ENCODE data around the gene GRIK4. TPM values are rescaled to one million over a fixed set of nuclear protein-coding genes. Genes with fewer than 3 reads are reported as not detected.

The GRIK4 gene
- total RNA-seq, 1 experiment from 2014 or later: 3.3 TPM

GRCh38 chr11:121035780-121036179 is 524.2 kb downstream of the GRIK4 start (continued):
- TF ChIP-seq ATF1 (CRISPR knock-in tag; IDR thresholded peaks at IDR 0.05): no peak
- no peak for TF ChIP-seq GTF2I (CRISPR knock-in tag; conservative IDR thresholded peaks at IDR 0.05)
- TF ChIP-seq, protein P1, sequence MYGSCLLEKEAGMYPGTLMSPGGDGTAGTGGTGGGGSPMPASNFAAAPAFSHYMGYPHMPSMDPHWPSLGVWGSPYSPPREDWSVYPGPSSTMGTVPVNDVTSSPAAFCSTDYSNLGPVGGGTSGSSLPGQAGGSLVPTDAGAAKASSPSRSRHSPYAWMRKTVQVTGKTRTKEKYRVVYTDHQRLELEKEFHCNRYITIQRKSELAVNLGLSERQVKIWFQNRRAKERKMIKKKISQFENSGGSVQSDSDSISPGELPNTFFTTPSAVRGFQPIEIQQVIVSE (CRISPR knock-in tag; IDR thresholded peaks at IDR 0.05; ENCODE audit: borderline replicate concordance): no peak
- TF ChIP-seq ZNF423 (CRISPR knock-in tag; IDR thresholded peaks at IDR 0.05): no peak
- no peak for TF ChIP-seq ZNF138 (CRISPR knock-in tag; conservative IDR thresholded peaks at IDR 0.05)
- TF ChIP-seq, protein P2, sequence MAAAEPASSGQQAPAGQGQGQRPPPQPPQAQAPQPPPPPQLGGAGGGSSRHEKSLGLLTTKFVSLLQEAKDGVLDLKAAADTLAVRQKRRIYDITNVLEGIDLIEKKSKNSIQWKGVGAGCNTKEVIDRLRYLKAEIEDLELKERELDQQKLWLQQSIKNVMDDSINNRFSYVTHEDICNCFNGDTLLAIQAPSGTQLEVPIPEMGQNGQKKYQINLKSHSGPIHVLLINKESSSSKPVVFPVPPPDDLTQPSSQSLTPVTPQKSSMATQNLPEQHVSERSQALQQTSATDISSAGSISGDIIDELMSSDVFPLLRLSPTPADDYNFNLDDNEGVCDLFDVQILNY (CRISPR knock-in tag; IDR thresholded peaks at IDR 0.05): no peak
- TF ChIP-seq TCF7 (CRISPR knock-in tag; IDR thresholded peaks at IDR 0.05; ENCODE audit: low read depth): no peak
- TF ChIP-seq, protein P3, sequence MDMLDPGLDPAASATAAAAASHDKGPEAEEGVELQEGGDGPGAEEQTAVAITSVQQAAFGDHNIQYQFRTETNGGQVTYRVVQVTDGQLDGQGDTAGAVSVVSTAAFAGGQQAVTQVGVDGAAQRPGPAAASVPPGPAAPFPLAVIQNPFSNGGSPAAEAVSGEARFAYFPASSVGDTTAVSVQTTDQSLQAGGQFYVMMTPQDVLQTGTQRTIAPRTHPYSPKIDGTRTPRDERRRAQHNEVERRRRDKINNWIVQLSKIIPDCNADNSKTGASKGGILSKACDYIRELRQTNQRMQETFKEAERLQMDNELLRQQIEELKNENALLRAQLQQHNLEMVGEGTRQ (CRISPR knock-in tag; IDR thresholded peaks at IDR 0.05): no peak
- TF ChIP-seq ERG (CRISPR knock-in tag; IDR thresholded peaks at IDR 0.05): no peak
- TF ChIP-seq, protein P4, sequence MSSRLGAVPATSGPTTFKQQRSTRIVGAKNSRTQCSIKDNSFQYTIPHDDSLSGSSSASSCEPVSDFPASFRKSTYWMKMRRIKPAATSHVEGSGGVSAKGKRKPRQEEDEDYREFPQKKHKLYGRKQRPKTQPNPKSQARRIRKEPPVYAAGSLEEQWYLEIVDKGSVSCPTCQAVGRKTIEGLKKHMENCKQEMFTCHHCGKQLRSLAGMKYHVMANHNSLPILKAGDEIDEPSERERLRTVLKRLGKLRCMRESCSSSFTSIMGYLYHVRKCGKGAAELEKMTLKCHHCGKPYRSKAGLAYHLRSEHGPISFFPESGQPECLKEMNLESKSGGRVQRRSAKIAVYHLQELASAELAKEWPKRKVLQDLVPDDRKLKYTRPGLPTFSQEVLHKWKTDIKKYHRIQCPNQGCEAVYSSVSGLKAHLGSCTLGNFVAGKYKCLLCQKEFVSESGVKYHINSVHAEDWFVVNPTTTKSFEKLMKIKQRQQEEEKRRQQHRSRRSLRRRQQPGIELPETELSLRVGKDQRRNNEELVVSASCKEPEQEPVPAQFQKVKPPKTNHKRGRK (CRISPR knock-in tag; IDR thresholded peaks at IDR 0.05; ENCODE audit: borderline replicate concordance): no peak

GRCh38 chr11:121037016-121037415 is 525.5 kb downstream of the GRIK4 start:
- Mint-ChIP-seq H3K36me3 (no peaks in the 10 kb centered on the region), H3K27me3 (ENCODE audit: low read depth) (no peaks in the 10 kb centered on the region), H3K27ac (no peak overlapping the region), H3K4me1 (peaks cover 57% of the 10 kb centered on the region), H3K9me3 (no peaks in the 10 kb centered on the region), H3K4me3 (no peak overlapping the region)
- TF ChIP-seq, protein P5, sequence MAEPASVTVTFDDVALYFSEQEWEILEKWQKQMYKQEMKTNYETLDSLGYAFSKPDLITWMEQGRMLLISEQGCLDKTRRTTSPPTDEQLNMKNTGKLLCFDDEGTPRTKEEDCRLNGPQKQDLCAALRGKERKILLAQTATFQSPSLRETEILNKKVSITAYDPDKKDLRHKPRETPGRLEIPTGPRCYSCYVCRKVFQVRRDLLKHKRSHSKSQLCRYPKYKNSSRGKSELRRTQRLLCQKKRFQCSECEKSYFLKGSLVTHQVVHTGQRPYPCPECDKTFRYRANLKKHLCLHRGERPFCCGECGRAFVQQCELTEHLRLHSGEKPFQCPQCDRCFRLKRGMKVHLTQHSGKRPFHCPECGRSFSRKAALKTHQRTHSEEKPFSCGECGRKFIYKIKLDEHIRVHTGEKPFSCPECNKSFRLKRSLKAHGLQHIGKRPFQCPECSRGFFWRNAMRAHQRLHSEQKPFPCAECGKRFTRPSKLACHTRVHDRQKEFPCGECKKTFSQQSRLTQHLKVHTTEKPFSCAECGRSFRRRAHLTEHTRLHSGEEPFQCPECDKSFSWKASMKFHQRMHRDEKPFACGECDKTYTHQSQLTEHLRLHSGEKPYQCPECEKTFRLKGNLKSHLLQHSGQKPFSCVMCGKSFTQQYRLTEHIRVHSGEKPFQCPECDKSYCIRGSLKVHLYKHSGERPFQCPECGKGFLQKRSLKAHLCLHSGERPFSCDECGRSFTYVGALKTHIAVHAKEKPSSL (CRISPR knock-in tag; conservative IDR thresholded peaks at IDR 0.05): no peak
- no peak for TF ChIP-seq ZNF121 (CRISPR knock-in tag; IDR thresholded peaks at IDR 0.05)
- no peak for TF ChIP-seq IRF2 (CRISPR knock-in tag; IDR thresholded peaks at IDR 0.05; ENCODE audit: borderline replicate concordance, low read depth)
- no peak for TF ChIP-seq ZNF138 (CRISPR knock-in tag; conservative IDR thresholded peaks at IDR 0.05)
- TF ChIP-seq OVOL2 (CRISPR knock-in tag; IDR thresholded peaks at IDR 0.05; ENCODE audit: borderline replicate concordance): no peak
- DNase-seq (ENCODE audit: low spot score) (no peak), ATAC-seq (no peak)
- ChIA-PET CTCF (interaction anchor here (2.2 kb wide), 1 partner anchor 67 kb away, joined by 8 read pairs; no protein-coding TSS in a partner anchor), POLR2A (no interaction called here)

Other genes with a start within 250 kb of the GRIK4 start
- gene TLCD5, start 186.4 kb upstream of the GRIK4 start, total RNA-seq (2021): 8.2 to 10.2 TPM (median 8.3 TPM) in 3 replicates
- gene ARHGEF12, start 175.3 kb upstream of the GRIK4 start, total RNA-seq (2021): 32.0 to 35.8 TPM (median 32.2 TPM) in 3 replicates

Measured in WTC11 (cell line).